ENCODE results near the gene SLC13A2.

SLC13A2 gene

GRCh38 chr17:28493460-28493859, 20.0 kb downstream of the SLC13A2 start:
- DNase-seq, result no peak

DNA sequence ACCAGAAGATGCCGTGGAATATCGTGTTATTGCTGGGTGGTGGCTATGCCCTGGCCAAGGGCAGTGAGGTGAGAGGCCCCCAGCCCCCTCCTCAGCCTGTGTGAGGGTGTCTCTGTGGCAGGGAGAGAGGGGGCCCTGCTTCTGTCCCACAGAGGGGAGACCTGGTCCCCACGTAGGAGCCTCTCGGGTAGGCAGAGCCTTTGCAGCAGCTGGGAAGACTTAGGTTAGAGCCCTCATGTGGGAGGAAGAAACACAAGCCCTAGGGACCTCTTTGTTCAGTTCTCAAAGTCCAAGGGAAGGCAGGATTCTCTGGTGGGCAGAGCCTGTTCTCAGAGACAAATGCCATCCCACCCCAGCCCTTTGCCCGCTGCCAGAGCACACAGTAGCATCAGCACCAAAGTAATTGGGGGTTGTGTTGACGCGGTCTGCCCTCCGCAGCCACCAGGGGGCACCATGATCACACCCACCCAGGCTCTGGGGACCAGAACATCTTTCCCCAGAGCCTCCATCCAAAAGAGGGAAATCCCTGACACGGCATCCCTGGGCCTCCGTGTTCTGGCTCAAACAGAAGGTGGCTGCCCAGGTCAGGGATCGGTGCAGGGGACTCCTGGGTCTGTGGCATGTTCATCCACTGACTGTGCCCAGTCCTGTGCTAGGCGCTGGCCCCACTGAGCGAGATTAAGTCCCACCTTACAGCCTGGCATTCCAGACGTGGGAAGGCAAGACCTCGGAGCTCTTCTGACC, 21.2 kb downstream of the SLC13A2 start:
- DNase-seq, result peak; percentile 80

GRCh38 chr17:28495635-28496034, 22.2 kb downstream of the SLC13A2 start:
- DNase-seq, result no peak

GRCh38 chr17:28497931-28498330, 24.5 kb downstream of the SLC13A2 start:
- DNase-seq, result no peak

DNA sequence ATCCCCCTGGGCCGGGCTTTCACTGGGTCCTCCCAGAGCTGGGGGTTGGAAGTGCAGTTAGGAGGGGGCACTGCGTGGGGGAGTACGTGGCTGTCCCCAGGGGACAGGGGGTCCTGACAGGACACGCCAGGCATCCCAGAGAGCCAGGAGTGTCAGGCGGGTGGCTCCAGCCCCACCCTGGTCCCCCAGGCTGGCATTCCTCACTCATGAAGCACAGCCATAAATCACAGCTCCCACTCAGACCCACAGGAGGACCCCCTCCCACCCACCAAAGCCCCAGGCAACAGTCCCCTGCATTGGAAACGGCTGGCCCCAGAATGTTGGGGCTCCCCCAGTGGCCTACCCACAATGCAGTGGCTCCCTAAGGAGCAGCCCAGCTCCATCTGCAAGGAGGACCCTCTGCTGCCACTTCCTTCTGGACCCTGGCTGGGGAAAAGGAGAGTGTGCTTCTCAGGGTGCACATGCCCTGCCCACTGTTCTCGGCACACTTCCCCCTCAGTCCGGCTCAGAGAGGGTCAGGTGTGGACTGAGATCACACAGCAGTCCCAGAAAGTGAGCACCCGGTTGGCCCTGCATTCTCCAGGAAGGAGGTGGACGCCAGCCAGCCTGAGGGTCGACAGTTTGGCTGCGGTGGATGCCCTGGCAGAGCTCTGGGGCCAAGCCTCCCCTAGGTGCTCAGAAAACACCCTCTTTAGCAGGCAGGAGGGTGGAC, 25.4 kb downstream of the SLC13A2 start:
- DNase-seq, result no peak

- DNase-seq, result no peak
Observed at GRCh38 chr17:28499364-28499664, 25.9 kb downstream of the SLC13A2 start.

DNA sequence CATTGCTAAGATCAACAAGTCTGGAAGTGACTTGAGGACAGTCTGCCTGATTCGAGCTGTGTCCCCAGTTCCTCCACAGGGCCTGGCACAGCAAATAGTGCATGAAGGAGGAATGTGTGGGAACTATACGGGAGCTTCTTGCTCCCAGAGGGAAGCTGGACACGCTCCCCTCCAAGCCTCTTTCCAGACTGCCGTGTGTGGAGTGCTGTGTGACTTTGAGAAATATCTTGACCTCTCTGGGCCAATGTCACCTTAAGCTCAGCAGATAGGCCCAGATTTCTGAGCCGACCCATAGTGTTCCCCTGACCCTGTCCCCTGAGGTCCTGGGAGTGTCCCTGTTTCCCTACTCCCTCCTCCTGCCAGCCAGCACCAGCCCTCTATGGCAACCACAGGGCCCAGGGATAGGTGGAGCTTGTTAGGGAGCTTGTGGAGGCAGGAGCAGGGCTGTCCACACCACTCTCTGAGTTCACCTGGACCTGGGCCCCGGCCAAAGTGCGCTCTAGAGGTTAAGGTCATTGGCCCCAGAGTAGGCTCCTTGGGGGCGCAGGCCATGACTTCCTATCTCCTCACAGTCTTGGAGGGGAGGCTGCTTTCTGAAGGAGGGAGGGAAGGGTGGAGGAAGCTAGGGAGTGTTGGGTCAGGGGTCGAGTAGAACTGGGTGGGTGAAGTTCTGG, 26.4 kb downstream of the SLC13A2 start:
- no peak for DNase-seq

- no peak for DNase-seq
Observed at GRCh38 chr17:28500712-28501379, 27.4 kb downstream of the SLC13A2 start.

- no peak for DNase-seq
Observed at GRCh38 chr17:28501421-28502284, 28.2 kb downstream of the SLC13A2 start.

DNA sequence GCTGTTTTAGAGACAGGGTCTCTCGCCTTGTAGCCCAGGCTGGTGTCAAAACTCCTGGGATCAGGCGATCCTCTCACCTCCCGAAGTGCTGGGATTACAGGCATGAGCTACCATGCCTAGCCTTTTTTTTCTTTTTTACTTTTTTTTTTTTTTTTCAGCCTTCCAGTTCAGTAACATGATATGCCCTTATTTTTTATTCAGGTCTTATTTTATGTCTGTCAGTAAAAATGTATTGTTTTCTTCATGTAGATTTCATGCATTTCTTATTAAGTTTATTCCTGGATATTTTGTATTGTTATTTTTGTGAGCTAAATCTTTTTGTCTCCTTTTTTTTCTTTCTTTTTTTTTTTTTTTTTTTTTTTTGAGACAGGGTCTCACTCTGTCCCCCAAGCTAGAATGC, 30.0 kb downstream of the SLC13A2 start:
- DNase-seq, result no peak

DNA sequence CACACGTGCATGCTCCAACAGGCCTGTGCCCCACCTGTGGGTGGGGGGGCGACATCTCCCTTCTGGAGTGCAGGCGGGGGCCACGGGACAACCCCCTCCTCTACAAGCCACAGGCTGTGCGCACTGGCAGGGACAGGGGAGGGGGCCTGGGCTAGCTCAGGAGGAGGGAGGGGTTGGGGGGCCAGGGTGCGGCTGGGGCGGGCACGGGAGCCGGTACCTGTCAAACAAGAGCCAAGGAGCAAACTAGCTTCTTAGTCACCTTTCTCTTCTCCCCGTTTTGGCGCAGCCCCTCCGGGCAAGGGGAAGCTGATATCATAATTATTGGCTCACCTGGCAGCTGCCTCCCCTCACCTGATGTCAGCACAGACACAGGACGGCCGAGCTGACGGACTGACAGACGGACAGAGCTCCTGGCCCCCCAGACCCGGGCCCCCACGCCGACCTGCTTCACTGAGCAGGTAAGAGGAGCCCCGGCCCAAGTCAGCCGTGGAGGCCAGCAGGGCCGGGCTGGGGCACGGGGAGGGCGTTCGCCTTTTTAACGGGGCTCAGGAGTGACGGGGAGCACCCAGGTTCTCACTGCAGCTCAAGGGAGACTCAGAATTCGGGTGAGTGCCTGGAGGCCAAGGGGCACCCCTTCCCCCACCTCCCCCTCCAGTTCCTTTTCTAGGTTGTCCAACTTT, 32.7 kb downstream of the SLC13A2 start, which contains the start of gene FOXN1:
TSS of gene FOXN1 (plus strand) at position 363 of the 680 bp plus-strand sequence. CDS start 17,622 bp downstream, outside the sequence.
- no peak for DNase-seq

GRCh38 chr17:28506763-28507487, 33.5 kb downstream of the SLC13A2 start:
- no peak for DNase-seq

GRCh38 chr17:28507567-28508203, 34.2 kb downstream of the SLC13A2 start:
- DNase-seq, result no peak

GRCh38 chr17:28508211-28508724, 34.8 kb downstream of the SLC13A2 start:
- DNase-seq, result no peak

- no peak for DNase-seq
Observed at GRCh38 chr17:28509789-28510188, 36.3 kb downstream of the SLC13A2 start.

DNA sequence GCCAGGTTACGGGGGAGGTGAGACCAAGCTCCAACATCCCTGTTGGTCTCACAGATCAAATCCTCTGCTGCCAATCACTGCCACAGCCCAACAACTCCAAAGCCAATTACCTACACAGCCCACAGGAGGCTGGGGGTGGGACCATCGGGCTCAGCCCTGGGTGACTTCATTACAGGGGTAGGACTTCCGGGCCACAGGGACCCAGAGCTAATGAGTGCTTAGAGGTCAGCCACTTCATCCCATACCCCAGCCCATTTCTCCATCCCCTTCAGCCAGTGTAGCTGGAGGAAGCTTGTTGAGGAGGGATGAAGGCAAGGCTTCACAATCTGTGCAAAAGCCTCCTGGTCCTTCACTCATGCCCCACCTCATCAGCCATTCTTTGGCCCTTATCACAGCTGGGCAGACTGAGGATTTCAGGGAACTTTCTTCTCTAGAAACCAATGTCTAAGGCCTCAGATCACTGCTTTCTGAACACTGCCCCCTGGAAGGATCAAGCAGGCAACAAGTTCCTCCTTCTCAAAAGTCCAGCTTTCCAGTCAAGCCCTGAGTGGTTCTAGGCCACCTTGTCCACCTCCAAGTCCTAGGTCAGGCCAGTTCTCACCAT, 38.5 kb downstream of the SLC13A2 start:
- DNase-seq, result no peak

GRCh38 chr17:28513476-28513875, 40.0 kb downstream of the SLC13A2 start:
- DNase-seq, result no peak

DNA sequence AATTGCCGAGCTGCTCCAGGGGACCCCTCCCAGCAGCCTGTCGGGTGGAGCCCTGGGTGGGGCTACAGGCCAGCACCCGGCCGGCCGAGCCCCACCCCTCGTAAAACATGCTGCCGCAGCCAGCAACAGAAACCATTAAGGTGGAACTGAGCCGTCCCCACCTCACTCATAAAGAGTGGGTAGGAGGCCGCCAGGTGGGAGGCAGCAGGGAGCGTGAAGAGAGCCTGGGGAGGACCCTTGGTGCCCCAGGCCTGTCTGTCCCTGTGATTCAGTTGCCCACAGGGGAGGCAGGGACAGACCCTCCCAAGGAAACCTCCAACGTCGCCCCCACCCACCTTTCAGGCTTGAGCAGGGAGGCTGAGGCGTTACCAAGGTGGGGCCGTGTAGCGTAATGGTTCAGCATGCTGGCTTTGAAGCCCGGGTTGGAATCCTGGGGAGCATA, 41.1 kb downstream of the SLC13A2 start:
- no peak for DNase-seq

- no peak for DNase-seq
Observed at GRCh38 chr17:28515518-28515917, 42.1 kb downstream of the SLC13A2 start.

DNA sequence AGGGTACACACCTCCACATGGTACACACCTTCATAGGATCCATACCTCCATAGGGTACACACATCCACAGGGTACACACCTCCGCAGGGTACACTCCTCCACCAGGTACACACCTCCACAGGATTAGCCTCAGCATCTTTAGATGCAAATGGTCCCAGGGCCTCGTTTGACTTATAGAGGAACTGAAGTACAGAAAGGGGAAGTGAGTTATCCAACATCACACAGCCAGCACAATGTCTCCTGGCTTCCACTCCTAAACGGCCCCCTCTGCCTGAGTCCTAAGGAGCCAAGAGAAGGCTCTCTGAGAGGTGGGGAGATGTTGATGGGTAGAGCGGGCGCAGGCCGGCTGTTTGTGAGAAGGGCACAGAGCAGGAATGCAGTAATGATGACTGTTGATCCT, 44.7 kb downstream of the SLC13A2 start:
- DNase-seq, result no peak
